Mucosa of stomach (tissue), 1 donor: ENCODE results near the gene MESP1.

ENCODE experiments used
- H3K27me3 ChIP-seq: one replicate; pipeline ENCODE4 v1.7.0; 2013; ENCODE audit warnings: mild to moderate bottlenecking, low read length; ENCODE audit not compliant: control insufficient read depth, insufficient read depth
- H3K36me3 ChIP-seq: one replicate; pipeline ENCODE4 v1.7.0; 2013; ENCODE audit warnings: low read length; ENCODE audit not compliant: control insufficient read depth, insufficient read depth
- H3K4me1 ChIP-seq: one replicate; pipeline ENCODE4 v1.7.0; 2013; ENCODE audit warnings: mild to moderate bottlenecking, low read length; ENCODE audit not compliant: control insufficient read depth, insufficient read depth
- H3K4me3 ChIP-seq: one replicate; pipeline ENCODE4 v1.7.0; 2013; ENCODE audit warnings: low read length
- H3K9ac ChIP-seq: one replicate; pipeline ENCODE4 v1.7.0; 2013; ENCODE audit warnings: mild to moderate bottlenecking, low read length, moderate library complexity
- H3K9me3 ChIP-seq: one replicate; pipeline ENCODE4 v1.7.0; 2013; ENCODE audit warnings: mild to moderate bottlenecking, low read length, moderate library complexity; ENCODE audit not compliant: control insufficient read depth
- donor health status: Pancreatic carcinoma.

The MESP1 gene

DNA sequence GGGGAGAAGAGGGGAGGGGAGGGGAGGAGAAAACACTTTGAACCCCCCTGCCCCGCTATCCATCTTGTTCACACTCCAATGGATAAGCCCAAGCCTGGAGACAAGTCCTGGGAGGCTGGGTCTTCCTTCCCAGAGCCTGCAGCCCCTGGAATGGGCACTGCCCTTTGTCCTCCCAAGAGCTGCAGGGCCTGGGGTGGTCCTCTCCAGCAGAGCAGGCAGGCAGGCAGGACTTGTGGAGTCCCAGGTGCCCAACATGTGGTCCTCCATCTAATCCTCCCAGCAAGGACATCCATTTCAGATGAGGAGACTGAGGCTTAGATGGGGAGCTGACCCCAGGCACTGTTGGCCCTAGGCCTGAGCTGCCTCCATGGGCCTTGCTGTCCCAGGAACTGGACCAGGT is 14.6 kb upstream of the MESP1 start:
- Histone ChIP-seq H3K36me3 (no peaks in the 10 kb centered on the region), H3K4me1 (peaks cover 7% of the 10 kb centered on the region), H3K4me3 (no peak overlapping the region), H3K9ac (no peak overlapping the region), H3K9me3 (no peaks in the 10 kb centered on the region), H3K27me3 (no peaks in the 10 kb centered on the region)

DNA sequence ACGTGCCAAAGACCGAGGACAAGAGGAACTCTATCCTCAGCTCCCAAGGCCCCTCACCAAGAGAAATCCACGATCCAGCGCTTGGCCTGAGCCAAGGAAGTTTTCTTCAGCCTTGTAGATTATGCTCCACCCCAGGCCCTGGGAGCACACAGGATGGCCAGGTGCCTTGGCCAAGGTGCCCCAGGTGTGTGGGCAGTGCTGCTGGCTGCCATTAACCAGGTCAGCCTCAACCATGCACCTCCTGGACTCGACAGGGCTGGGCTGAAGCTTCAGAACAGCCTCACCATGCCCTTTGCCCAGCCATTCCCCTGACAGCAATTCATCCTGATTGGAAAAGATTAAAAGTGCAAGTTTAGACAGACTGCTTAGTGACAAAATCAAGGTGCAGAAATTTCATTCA is 10.9 kb upstream of the MESP1 start:
- Histone ChIP-seq H3K4me1 (peaks cover 13% of the 10 kb centered on the region), H3K36me3 (no peaks in the 10 kb centered on the region), H3K9ac (no peak overlapping the region), H3K27me3 (peaks cover 24% of the 10 kb centered on the region), H3K9me3 (no peaks in the 10 kb centered on the region), H3K4me3 (no peak overlapping the region)

DNA sequence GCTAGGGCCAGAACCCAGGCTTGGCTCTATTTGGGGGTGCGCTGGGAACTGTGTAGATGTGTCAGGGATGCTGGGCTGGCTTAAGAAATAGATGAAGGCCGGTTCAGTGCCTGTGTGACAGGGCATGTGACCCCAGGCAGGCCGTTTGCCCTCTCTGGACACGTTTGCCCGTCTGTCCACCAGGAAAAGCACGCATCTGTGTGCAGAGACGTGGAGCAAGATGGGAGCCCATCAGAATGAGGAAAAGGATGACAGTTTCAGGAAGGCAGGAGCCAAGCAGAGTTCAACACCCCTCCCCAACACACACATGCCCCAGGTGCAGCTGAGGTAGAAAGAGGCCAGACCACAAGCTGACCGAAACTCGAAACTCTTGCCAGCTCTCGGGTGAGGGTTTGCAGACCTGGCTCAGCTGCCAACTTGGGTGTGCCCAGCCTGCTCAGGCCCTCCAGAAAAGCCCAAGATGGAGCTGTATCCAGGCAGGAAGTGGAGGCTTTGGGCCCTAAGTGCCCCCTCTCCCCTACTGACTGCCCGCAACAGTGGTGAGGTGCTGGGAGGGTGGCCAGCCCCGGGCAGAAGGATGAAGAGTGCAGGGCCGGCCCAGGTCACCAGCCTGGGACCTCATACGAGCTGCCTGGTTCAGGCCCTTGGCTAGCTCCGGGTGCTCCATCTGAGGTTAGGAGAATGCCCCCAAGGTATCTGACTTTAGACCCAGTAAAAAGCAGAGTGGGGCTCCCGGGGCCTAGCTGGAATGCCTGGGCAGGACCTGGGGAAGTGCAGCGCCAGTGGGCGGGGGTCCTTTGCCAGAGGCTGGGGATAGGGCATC is 10.2 kb upstream of the MESP1 start:
- no peaks in the 10 kb centered on the region for H3K36me3 ChIP-seq
- no peak overlapping the region for H3K4me3 ChIP-seq
- no peak overlapping the region for H3K9ac ChIP-seq
- peaks cover 24% of the 10 kb centered on the region for H3K27me3 ChIP-seq
- H3K4me1 ChIP-seq = peaks cover 18% of the 10 kb centered on the region
- no peaks in the 10 kb centered on the region for H3K9me3 ChIP-seq

DNA sequence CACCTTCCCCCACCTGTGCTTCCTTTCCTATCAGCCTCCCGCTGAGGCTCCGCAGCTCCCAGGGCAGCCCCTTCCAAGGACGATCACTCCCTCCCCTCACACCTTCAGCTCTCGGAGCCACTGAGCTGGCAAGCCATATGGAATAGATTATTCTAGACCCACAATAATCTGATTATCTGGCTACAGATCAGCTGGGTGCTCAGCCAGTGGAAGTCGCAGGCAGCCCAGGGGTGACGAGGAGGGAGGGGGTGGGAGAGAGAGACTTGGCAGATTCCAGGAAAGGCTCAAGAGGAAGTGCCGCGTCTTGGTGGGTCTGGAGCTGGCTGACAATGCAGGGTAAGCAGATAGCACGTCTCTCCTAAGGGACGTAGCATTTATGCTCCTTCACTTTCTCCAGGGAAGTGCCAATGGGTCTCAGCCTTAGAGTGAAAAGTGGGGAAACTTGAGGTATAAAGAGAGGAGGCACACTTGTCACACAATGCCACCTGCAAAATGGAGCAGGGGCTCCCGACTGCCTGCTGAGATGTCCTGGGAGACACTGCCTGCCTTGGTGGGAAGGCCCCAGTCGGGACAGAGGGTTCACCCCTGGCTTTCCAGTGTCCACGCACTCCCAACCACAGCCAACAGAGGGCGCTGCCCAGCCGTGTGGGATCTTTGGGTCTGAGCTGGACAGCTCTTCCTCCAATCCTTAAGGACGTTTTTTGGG is 9.4 kb upstream of the MESP1 start:
- H3K9me3 ChIP-seq = no peaks in the 10 kb centered on the region

DNA sequence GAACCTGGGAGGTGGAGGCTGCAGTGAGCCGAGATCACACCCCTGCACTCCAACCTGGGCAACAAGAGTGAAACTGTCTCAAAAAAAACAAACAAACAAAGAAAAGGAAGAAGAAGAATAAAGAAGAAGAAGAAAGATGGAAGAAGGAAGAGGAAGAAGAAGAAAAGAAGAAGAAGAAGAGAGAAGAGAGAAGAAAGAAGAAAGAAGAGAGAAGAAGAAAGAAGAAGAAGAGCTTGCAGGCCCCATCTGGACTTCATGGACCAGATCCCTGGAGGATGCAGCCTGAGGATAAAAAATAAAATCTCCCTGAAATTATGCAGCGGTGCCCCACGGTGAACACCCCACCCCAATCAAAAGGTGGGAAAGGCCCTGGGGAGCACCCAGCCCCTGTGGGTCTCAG is 8.8 kb upstream of the MESP1 start:
- Histone ChIP-seq H3K4me3 (no peak overlapping the region), H3K9me3 (no peaks in the 10 kb centered on the region), H3K36me3 (no peaks in the 10 kb centered on the region), H3K9ac (no peak overlapping the region), H3K4me1 (peaks cover 18% of the 10 kb centered on the region), H3K27me3 (peaks cover 36% of the 10 kb centered on the region)

More for the DNA sequence above, 9.4 kb upstream of the MESP1 start:
- Histone ChIP-seq H3K4me3 (no peak overlapping the region), H3K4me1 (peaks cover 18% of the 10 kb centered on the region), H3K36me3 (no peaks in the 10 kb centered on the region), H3K9ac (no peak overlapping the region), H3K27me3 (peaks cover 32% of the 10 kb centered on the region)

DNA sequence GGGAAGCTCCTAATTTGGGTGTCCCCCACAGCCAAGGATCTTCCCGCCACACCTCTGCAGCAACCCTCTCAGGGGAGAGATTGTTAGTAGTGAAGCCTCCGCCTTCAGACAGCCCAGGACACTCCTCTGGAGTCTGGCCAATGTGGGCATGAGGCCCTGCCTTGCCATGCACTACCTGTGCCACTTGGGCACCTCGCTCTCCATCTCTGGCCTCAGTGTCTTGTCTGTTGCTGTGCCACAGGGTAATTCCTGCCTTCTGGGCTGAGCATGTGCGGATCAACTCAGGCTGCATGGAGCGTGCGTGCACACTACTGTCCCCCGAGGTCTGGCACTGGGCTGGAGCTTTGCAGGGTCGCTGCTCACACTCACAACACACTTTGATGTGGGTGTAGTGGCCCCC is 7.9 kb upstream of the MESP1 start:
- H3K9me3 ChIP-seq = no peaks in the 10 kb centered on the region
- no peak overlapping the region for H3K4me3 ChIP-seq
- H3K4me1 ChIP-seq = peaks cover 18% of the 10 kb centered on the region
- no peak overlapping the region for H3K9ac ChIP-seq
- H3K27me3 ChIP-seq = peaks cover 40% of the 10 kb centered on the region
- H3K36me3 ChIP-seq = no peaks in the 10 kb centered on the region

DNA sequence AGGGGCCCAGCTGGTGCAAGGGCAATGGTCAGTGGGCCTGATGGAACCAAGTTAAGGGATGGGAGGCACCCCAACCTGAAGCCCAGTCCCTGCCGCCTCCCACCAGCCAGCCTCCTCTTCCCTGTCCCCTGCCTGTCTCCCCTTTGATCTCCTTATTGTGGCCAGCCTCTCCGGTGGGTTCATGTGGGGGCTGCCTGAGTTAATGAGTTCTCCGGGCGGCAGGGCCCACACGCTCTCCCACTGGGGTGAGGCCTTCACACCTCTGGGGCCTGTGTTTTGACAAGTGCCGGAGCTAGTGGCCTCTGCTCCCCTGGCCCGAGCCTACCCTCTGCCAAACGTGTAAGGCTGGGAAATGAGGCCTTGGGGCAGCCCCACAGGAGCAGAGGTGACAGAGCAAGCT is 7.2 kb upstream of the MESP1 start:
- Histone ChIP-seq H3K4me3 (no peak overlapping the region), H3K9ac (no peak overlapping the region), H3K27me3 (peaks cover 46% of the 10 kb centered on the region), H3K4me1 (peaks cover 18% of the 10 kb centered on the region), H3K9me3 (no peaks in the 10 kb centered on the region), H3K36me3 (no peaks in the 10 kb centered on the region)

DNA sequence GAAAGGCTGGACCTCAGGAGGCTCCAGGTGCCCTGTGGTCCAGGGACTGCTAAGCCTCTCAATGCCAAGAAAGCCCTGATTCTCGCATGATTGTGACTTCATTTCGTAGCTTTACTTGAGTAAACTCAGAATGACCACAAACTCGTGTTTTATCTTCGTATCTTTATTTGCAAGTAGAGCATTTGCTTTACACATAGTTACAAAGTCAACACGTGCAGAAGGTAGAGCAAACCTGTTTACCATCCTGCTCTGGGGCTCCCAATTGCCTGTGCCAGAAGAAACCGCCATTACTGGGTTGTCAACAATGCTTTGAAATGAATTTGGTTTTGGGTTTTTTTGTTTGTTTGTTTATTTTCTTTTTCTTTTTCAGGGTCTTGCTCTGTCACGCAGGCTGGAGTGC is 5.8 kb upstream of the MESP1 start:
- H3K4me3 ChIP-seq = no peak overlapping the region
- H3K9ac ChIP-seq = no peak overlapping the region
- H3K36me3 ChIP-seq = no peaks in the 10 kb centered on the region
- H3K4me1 ChIP-seq = peaks cover 18% of the 10 kb centered on the region
- peaks cover 57% of the 10 kb centered on the region for H3K27me3 ChIP-seq
- H3K9me3 ChIP-seq = no peaks in the 10 kb centered on the region

DNA sequence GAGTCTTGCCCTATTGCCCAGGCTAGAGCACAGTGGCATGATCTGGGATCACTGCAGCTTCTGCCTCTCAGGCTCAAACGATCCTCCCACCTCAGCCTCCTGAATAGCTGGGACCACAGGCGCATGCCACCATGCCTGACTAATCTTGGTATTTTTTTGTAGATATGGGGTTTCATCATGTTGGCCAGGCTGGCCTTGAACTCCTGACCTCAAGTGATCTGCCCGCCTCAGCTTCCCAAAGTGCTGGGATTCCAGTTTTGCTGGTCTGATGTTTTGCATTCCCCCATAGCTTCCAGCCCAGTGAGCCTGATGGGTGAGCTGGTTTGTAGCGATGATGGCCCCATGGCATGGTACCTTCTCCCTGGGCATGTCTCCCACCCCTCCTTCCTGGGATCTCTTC is 4.7 kb upstream of the MESP1 start:
- no peak overlapping the region for H3K9ac ChIP-seq
- H3K27me3 ChIP-seq = peaks cover 66% of the 10 kb centered on the region
- peaks cover 20% of the 10 kb centered on the region for H3K4me1 ChIP-seq
- H3K36me3 ChIP-seq = no peaks in the 10 kb centered on the region
- H3K4me3 ChIP-seq = no peak overlapping the region
- H3K9me3 ChIP-seq = no peaks in the 10 kb centered on the region

DNA sequence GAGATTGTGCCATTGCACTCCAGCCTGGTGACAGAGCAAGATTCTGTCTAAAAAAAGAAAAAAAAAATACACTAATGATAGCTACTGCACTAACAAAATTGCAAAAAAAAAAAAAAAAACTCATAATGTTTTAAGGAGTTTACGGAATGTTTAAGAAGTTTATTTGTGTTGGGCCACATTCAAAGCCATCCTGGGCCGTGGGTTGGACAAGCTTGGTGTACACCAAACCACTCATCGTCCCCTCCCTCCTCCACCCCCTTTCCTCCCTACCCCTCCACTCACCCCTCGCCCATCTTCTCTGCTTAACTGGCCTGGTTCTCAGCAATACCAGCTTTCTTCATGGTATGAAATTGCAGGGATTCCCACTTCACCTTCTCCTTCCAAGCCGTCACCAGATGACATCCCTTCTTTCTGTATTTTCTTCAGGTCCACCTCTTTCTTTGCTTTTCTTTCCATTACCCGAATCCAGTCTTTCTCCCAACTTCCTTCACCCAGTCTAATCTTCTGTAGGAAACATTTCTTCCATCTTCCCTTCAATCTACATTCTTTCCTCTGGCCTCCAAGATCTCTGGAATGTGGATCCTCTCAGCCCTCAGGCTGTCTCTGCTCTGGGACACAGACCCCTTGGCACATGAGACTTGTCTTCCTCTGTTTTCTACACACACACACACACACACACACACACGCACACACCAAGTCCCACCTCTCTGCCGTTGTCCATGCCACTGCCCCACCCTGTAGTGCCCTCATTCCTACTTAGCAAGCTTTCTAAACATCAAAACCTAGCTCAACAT is 3.5 kb upstream of the MESP1 start:
- H3K4me1 ChIP-seq = peaks cover 22% of the 10 kb centered on the region
- peaks cover 69% of the 10 kb centered on the region for H3K27me3 ChIP-seq
- H3K9me3 ChIP-seq = no peaks in the 10 kb centered on the region
- no peaks in the 10 kb centered on the region for H3K36me3 ChIP-seq
- no peak overlapping the region for H3K4me3 ChIP-seq
- no peak overlapping the region for H3K9ac ChIP-seq

DNA sequence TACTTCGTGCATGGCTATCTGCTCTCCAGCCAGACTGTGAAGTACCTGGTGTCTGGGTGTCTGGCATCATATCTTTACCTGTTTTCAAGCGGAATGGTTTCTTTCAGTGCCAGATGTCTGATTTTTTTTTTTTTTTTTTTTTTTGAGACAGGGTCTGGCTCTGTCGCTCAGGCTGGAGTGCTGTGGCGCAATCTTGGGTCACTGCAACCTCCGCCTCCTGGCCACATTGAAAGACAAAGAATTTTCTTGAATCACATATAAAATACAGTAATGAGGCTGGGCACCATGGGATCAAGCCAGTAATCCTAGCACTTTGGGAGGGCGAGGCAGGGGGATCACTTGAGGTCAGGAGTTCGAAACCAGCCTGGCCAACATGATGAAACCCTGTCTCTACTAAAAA is 2.8 kb upstream of the MESP1 start:
- H3K27me3 ChIP-seq = peaks cover 69% of the 10 kb centered on the region
- H3K4me1 ChIP-seq = peaks cover 22% of the 10 kb centered on the region
- no peaks in the 10 kb centered on the region for H3K9me3 ChIP-seq
- no peak overlapping the region for H3K9ac ChIP-seq
- H3K4me3 ChIP-seq = no peak overlapping the region
- no peaks in the 10 kb centered on the region for H3K36me3 ChIP-seq

DNA sequence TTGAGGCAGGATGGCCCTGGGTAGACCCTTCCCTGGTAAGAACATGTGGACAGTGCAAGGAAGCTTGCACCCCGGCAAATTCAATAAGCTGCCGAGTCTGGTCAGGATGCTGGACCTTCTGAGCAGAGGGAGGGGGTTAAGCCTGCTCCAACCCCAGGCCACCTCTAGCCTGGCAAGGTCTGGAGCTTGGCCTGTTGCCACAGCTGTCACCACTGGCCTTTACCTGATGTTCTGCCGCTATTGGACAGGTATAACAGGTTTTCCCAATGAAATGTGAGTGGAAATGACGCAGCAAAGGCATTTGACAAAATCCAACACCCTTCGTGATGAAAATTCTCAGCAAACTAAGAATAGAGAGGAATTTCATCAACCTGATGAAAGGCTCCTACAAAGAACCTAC is 699 bp upstream of the MESP1 start:
- H3K4me3 ChIP-seq = no peak overlapping the region
- H3K9ac ChIP-seq = no peak overlapping the region
- no peaks in the 10 kb centered on the region for H3K9me3 ChIP-seq
- peaks cover 18% of the 10 kb centered on the region for H3K4me1 ChIP-seq
- H3K36me3 ChIP-seq = no peaks in the 10 kb centered on the region
- peaks cover 80% of the 10 kb centered on the region for H3K27me3 ChIP-seq
